Activated CD4-positive, alpha-beta T cell treated with anti-CD3 and anti-CD28 coated beads for 24 hours (primary cell): ENCODE results near the gene SLC15A3.

Source experiments
- DNase-seq, 2 donors: peaks; one replicate each; pipeline ENCODE4 v3.0.0-alpha.2; 2020; ENCODE audit warnings: low read depth in 2 of 2

The SLC15A3 gene

GRCh38 chr11:60930394-60930793 lies 21.6 kb downstream of the SLC15A3 start:
- DNase-seq = no peak

GRCh38 chr11:60929764-60930163 lies 22.2 kb downstream of the SLC15A3 start:
- no peak for DNase-seq

GRCh38 chr11:60928563-60929001 lies 23.4 kb downstream of the SLC15A3 start:
- no peak for DNase-seq

- DNase-seq = no peak
These were observed 24.4 kb downstream of the SLC15A3 start for GRCh38 chr11:60927600-60927999.

- DNase-seq = no peak
These were observed 24.8 kb downstream of the SLC15A3 start for GRCh38 chr11:60927061-60927592.

GRCh38 chr11:60926500-60926899 lies 25.5 kb downstream of the SLC15A3 start:
- DNase-seq = no peak

GRCh38 chr11:60925868-60926267 lies 26.1 kb downstream of the SLC15A3 start:
- DNase-seq = no peak

- no peak for DNase-seq
These were observed 26.8 kb downstream of the SLC15A3 start for GRCh38 chr11:60924906-60925853.

- DNase-seq = no peak
These were observed 27.7 kb downstream of the SLC15A3 start, which contains the start of gene TMEM132A for GRCh38 chr11:60924110-60924905. Gene TMEM132A (plus strand): TSS chr11:60924460. CDS start chr11:60924634, 174 bp downstream.

GRCh38 chr11:60923800-60924109 lies 28.2 kb downstream of the SLC15A3 start:
- no peak for DNase-seq

- no peak for DNase-seq
These were observed 28.6 kb downstream of the SLC15A3 start for GRCh38 chr11:60923326-60923725.

- DNase-seq = no peak
These were observed 29.1 kb downstream of the SLC15A3 start for GRCh38 chr11:60922906-60923305.

- DNase-seq = no peak
These were observed 30.1 kb downstream of the SLC15A3 start for GRCh38 chr11:60921777-60922335.

- DNase-seq = no peak
These were observed 30.7 kb downstream of the SLC15A3 start for GRCh38 chr11:60921259-60921658.

- DNase-seq = no peak
These were observed 32.0 kb downstream of the SLC15A3 start for GRCh38 chr11:60919956-60920355.

GRCh38 chr11:60919320-60919719 lies 32.7 kb downstream of the SLC15A3 start:
- no peak for DNase-seq

GRCh38 chr11:60918939-60919265 lies 33.1 kb downstream of the SLC15A3 start:
- DNase-seq = no peak

GRCh38 chr11:60918251-60918938 lies 33.6 kb downstream of the SLC15A3 start:
- no peak for DNase-seq

- DNase-seq = no peak
These were observed 34.7 kb downstream of the SLC15A3 start for GRCh38 chr11:60917267-60917666.

GRCh38 chr11:60916669-60917206 lies 35.2 kb downstream of the SLC15A3 start:
- no peak for DNase-seq

- DNase-seq = peak; percentile 49 to 57
These were observed 36.6 kb downstream of the SLC15A3 start for GRCh38 chr11:60915248-60915914.
